ENCODE data around the gene ERF. TPM values are rescaled to one million over a fixed set of nuclear protein-coding genes. Genes with fewer than 3 reads are reported as not detected.

Gene ERF
- total RNA-seq, 1 donor from 2014 or later = 90.7 TPM

DNA sequence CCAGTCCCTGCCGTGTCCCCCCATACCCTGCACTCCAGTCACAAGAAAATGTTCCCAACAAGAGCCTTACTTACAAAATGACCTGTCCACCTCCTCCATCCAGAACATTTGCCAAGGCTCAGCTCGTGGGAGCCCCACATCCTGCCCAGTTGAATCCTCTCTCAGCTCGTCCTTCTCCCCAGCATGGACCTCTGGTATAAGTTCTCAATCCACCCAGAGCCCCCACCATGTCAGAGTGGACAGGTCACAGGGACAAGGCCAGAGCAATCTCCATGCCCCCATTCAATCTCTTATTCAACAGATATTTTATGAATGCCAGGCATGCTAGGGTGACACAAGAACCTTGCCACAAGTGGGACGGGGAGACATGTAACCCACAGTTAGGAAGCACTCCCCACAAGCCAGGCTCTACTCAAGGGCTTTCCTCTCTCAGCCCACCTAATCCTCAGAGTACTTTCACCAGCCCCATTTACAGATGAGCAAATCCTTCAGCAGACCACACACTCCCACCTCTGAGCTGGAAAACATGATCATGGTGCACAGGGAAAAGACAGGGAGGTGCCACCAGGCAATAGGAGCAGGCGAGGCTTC lies 52.5 kb downstream of the ERF start:
- no peak for ATAC-seq
- intact Hi-C loops (cut with DNase I) = no loop called here
- DNase-seq (ENCODE audit: low spot score) = no peak

DNA sequence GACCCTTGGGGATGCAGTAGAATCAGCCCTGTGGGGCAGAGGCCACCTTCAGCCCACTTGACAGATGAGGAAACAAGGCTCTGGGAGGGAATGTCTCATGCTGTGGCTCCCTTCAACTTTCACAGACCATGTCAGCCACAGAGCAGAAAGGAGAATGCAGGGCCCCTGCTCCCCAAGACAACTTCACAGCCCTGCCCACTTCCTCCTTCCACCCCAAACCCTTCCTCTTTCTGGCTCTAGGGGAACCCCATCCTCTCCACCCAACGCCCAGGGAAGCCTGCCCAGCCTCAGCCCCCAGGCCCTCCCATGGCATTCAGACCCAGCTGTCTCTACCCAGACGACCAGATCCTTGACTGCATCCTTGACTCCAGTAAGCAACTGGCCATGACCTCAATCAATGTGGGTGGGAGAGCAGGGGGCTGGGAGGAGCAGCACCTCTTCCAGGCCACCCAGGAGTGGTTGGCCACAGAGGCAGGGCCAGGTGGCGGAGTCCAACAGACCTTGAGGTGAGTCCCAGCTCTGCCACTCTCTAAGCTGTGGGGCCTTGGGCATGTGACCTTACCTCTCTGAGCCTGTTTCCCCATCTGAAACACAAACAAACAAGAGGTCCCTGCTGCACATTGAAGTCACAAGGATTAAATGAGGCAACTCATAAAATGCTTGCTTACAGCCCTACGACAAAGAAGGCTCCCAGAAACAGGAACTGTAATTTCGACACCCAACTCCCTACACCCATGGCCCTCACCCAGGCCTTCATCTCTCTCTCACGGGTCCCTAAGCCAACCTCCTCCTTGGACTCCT lies 53.2 kb downstream of the ERF start:
- no peak for DNase-seq (ENCODE audit: low spot score)
- peak; percentile 73 for ATAC-seq
- intact Hi-C loops (cut with DNase I) = no loop called here

DNA sequence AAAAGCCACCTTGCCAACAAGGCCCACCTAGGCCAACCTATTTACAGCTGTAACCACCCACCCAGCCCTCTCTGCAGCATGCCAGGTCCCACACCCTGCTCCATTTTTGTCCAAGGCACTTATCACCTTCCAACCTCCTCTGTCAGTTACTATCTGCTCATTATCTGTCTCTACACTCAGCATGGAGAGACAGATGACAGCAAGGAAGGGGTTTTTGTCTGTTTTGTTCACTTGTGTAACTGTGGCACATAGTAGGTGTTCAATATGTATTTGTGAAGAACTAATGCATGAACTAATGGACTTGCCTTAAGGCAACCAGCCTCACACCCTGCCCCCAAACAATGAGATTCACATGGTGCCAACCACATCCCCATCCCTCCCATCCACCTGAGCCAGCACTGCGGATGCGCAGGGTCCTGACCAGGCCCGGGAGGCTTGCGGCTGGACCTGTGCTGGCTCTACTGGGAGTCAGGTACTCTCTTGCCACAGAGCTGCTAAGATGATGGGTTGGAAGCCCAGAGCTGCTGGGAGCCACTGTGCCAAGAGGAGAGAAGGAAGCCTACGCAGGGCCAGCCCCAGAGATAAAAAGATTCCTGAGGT lies 54.7 kb downstream of the ERF start:
- intact Hi-C loops (cut with DNase I) = no loop called here
- DNase-seq (ENCODE audit: low spot score) (no peak), ATAC-seq (no peak)

DNA sequence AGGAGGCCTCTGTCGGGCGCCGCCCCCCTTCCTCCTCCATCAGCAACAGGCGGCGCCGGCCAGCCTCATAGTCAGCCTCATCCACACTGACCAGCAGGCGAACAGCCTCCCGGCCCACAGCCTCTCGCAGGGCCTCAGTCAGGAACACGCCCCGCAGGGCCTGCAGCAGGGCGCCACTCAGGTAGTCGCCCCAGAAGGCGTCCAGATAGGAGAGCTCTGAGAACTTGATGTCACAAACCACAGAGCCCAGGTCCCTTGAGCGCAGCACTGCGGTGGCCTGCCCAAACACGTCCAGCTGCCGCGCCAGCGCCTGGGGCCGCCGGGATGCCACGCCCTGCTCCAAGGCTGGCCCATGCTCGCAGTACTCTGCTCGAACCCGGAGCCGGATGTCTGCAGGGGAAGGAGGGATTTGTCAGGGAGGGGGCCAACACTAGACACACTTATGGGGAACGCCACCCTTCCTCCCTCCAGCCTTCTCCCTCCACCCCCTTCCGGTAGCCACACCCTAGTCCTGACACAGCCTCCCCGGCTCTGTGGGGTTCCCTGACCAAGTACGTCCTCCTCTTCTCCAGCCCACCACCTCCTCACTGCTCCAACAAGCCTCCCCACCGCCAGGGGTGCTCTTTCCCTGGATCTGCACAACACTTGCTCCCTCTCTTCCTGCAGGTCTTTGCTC lies 55.4 kb downstream of the ERF start:
- DNase-seq (ENCODE audit: low spot score) (no peak), ATAC-seq (peak; percentile 8)
- intact Hi-C loops (cut with DNase I) = no loop called here

DNA sequence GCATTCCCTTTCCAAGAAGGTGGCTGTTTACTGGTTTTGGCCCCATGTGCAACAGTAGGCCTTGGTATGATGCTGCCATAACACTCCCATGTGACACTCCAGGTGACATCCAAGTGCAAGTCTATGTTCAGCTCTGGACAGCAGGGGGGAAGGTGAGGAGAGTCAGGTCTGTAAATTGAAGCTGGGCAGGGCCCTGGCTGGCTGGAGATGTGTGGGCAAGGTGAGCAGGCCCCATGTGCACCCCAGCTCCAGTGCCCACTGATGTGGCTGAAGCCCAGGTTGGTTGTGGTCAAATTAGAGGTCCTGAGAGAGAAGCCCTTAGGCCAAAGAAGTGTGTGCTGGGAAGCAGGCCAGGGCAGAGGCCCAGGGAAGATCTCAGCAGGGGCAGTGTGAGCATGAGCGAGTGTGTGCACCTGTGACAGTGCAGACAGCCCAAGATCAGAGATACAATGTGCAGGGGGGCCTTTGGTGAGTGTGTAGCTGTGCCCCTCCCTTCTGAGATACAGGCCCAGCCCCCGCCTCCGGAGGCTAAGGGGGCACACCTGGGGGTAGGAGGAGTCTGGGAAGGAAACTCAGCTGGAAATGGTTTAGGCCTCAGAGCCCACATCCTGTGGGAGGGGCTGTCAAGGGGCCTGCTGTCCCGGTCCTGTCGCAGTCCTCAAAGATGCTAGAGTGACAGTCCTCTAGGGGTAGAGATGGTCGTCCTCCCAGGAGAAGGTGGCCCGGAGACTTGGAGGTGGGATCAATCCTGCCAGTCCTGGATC lies 56.1 kb downstream of the ERF start:
- intact Hi-C loops (cut with DNase I) = no loop called here
- no peak for DNase-seq (ENCODE audit: low spot score)
- ATAC-seq = peak; percentile 4

Other genes starting within 250 kb of the ERF start
- gene GRIK5, start 184.9 kb downstream of the ERF start, total RNA-seq = 9.2 TPM
- 13.2 TPM for gene ZNF574, start 179.0 kb downstream of the ERF start, total RNA-seq
- 5.6 TPM for gene POU2F2, start 122.7 kb downstream of the ERF start, total RNA-seq
- 21.8 TPM for gene DEDD2, start 37.5 kb downstream of the ERF start, total RNA-seq
- 12.1 TPM for gene ZNF526, start 34.8 kb downstream of the ERF start, total RNA-seq
- gene GSK3A, start 12.5 kb downstream of the ERF start, total RNA-seq = 29.2 TPM
- gene CIC, start 14.1 kb upstream of the ERF start, total RNA-seq = 92.1 TPM
- 0.45 TPM for gene PRR19, start 47.0 kb upstream of the ERF start, total RNA-seq
- 7.4 TPM for gene PAFAH1B3, start 47.5 kb upstream of the ERF start, total RNA-seq
- not detected for gene TMEM145, start 58.2 kb upstream of the ERF start, total RNA-seq
- gene MEGF8, start 70.5 kb upstream of the ERF start, total RNA-seq = 35.1 TPM
- gene CNFN, start 135.2 kb upstream of the ERF start, total RNA-seq = 0.76 TPM
- gene LIPE, start 172.3 kb upstream of the ERF start, total RNA-seq = 34.0 TPM
- gene CXCL17, start 187.8 kb upstream of the ERF start, total RNA-seq = 0.31 TPM